WI38 (cell line): ENCODE data around the gene TXNDC5.
"Not testable (repeated sequence)": the region's sequence is repeated elsewhere in the genome, so short reads cannot be mapped to it uniquely, and the experiment has no call there.

ENCODE experiments used
- H3K4me3 ChIP-seq: 2 replicates; pipeline ENCODE4 v1.5.1; 2011; ENCODE audit warnings: low read depth, mild to moderate bottlenecking, control low read depth, low read length
- CTCF ChIP-seq: IDR thresholded peaks from 2 replicates; pipeline ENCODE4 v1.5.1; 2012; ENCODE audit warnings: low read depth, mild to moderate bottlenecking, control low read depth, low read length

TXNDC5 gene

GRCh38 chr6:7902221-7902620, 8.4 kb downstream of the TXNDC5 start:
- TF ChIP-seq CTCF = no peak
- H3K4me3 ChIP-seq = no peak overlapping the region

GRCh38 chr6:7901780-7902179, 8.8 kb downstream of the TXNDC5 start:
- no peak for TF ChIP-seq CTCF
- H3K4me3 ChIP-seq = no peak overlapping the region

GRCh38 chr6:7901056-7901455, 9.5 kb downstream of the TXNDC5 start:
- no peak overlapping the region for H3K4me3 ChIP-seq
- TF ChIP-seq CTCF = no peak

DNA sequence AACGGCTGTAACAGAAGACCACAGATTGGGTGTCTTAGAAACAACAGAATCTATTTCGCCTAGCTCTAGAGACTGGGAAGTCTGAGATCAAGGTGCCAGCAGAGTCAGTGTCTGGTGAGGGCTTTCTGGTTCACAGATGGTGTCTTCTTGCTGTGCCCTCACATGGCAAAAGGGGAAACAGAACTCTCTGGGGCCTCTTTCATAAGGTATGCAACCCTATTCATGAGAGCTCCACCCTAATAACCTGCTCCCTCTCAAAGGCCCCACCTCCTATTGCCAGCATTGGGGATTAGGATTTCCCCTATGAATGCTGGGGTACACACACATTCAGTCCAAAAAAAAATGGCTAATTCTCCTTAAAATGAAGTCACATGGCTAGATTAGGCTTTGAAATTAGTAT, 10.0 kb downstream of the TXNDC5 start:
- no peak for TF ChIP-seq CTCF
- no peak overlapping the region for H3K4me3 ChIP-seq

GRCh38 chr6:7899889-7900213, 10.7 kb downstream of the TXNDC5 start:
- TF ChIP-seq CTCF = no peak
- no peak overlapping the region for H3K4me3 ChIP-seq

GRCh38 chr6:7899101-7899888, 11.3 kb downstream of the TXNDC5 start:
- H3K4me3 ChIP-seq = no peak overlapping the region
- TF ChIP-seq CTCF = no peak

DNA sequence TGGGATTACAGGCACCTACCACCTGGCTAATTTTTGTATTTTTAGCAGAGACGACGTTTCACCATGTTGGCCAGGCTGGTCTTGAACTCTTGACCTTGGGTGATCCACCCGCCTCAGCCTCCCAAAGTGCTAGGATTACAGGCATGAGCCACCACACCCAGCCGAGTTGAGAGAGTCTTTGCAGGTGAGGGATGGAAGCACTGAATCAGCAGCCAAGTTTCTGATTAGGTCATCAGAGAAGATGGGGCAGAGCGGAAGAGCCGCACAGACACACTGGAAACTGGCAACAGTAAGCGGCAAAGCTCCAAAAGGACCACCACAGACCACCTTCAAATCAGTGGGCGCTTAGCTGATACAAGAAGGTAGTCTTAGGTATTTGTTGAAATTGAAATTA, 12.4 kb downstream of the TXNDC5 start:
- not testable (repeated sequence) for H3K4me3 ChIP-seq

DNA sequence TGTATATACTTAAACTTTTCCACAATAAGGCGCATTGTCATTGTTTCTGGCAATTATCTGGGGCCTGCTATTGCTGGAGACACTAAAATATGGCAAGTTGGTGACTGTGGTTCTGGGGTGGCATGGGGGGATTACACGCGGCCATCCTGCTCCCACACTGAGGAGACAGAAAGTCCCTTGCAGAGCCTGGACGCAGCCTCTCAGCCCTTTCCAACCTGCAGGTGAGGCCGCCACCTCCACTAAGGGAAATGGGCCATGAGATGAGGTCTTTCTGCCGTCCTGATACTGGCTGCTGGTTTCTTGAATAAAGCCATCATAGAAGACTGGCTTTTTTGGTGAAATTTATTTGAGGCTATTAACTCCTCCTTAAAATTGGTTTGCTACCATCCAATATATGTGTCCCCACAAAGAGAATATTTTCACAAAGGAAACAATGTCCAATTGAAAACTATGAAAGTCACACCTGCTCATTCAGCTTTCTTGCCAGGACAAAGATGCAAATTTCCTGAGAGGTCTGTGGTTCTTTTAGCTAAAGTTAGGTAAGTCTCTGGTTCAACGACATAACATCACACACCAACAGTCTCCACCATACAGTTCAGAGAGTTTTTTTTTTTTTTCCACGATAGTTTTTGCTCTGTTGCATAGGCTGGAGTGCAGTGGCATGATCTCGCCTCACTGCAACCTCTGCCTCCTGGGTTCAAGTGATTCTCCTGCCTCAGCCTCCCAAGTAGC, 13.0 kb downstream of the TXNDC5 start:
- no peak overlapping the region for H3K4me3 ChIP-seq
- no peak for TF ChIP-seq CTCF
